Head of caudate nucleus (tissue), 42 donors: Measurements from ENCODE around the gene ZNF580.

Experiments used
- DNase-seq, 42 donors: peaks; one replicate each; pipeline versions ENCODE4 v3.0.0 to v3.0.0-alpha.2; 2020 to 2021; ENCODE audit warnings: mixed read lengths in 7 of 42
- intact Hi-C: fragments of 100-400 bp; cut with DNase I; formaldehyde crosslinking; loops from one replicate; pipeline ENCODE4 v1.15.0; 2022

ZNF580 gene

GRCh38 chr19:55669418-55670279 lies 28.8 kb downstream of the ZNF580 start:
- peak; percentile 39 to 92 (median 74) for DNase-seq
- intact Hi-C loops: no loop called here

- intact Hi-C loops: no loop called here
- peak in 3 of 42 donors; percentile 27 to 51 (median 43) for DNase-seq
Measured at GRCh38 chr19:55670280-55671053, 29.7 kb downstream of the ZNF580 start.

GRCh38 chr19:55671054-55671378 lies 30.2 kb downstream of the ZNF580 start:
- DNase-seq: no peak
- intact Hi-C loops: no loop called here

- intact Hi-C loops: no loop called here
- DNase-seq: no peak
Measured at GRCh38 chr19:55672418-55672817, 31.6 kb downstream of the ZNF580 start.

- no peak for DNase-seq
- intact Hi-C loops: no loop called here
Measured at GRCh38 chr19:55673465-55673864, 32.7 kb downstream of the ZNF580 start.

- DNase-seq: no peak
- intact Hi-C loops: loop anchor here (2.0 kb wide), 1 partner anchor 19 kb away; the partner anchor contains the start of gene U2AF2
Measured at GRCh38 chr19:55673889-55674288, 33.1 kb downstream of the ZNF580 start.

GRCh38 chr19:55674459-55674840 lies 33.6 kb downstream of the ZNF580 start:
- DNase-seq: no peak
- intact Hi-C loops: loop anchor here (2.0 kb wide), 1 partner anchor 20 kb away; the partner anchor contains the start of gene U2AF2

GRCh38 chr19:55674841-55675660 lies 34.2 kb downstream of the ZNF580 start, which contains the start of gene EPN1:
EPN1 (plus strand) TSS chr19:55675226; CDS start chr19:55678628, 3,402 bp downstream.
- peak; percentile 91 to 99 (median 97) for DNase-seq
- intact Hi-C loops: loop anchor here (2.0 kb wide), 1 partner anchor 20 kb away; the partner anchor contains the start of gene U2AF2

- intact Hi-C loops: loop anchor here (2.0 kb wide), 1 partner anchor 21 kb away; the partner anchor contains the start of gene U2AF2
- DNase-seq: no peak
Measured at GRCh38 chr19:55675661-55676354, 35.0 kb downstream of the ZNF580 start.

GRCh38 chr19:55676383-55676782 lies 35.6 kb downstream of the ZNF580 start:
- intact Hi-C loops: no loop called here
- DNase-seq: peak in 29 of 42 donors; percentile 20 to 74 (median 52)

- no peak for DNase-seq
- intact Hi-C loops: no loop called here
Measured at GRCh38 chr19:55676889-55677505, 36.2 kb downstream of the ZNF580 start.

GRCh38 chr19:55677572-55678028 lies 36.8 kb downstream of the ZNF580 start:
- intact Hi-C loops: no loop called here
- no peak for DNase-seq

GRCh38 chr19:55678121-55678671 lies 37.4 kb downstream of the ZNF580 start:
- intact Hi-C loops: no loop called here
- DNase-seq: peak in 32 of 42 donors; percentile 18 to 63 (median 43)

GRCh38 chr19:55679343-55680257 lies 38.8 kb downstream of the ZNF580 start:
- intact Hi-C loops: no loop called here
- DNase-seq: no peak

- DNase-seq: no peak
- intact Hi-C loops: no loop called here
Measured at GRCh38 chr19:55680339-55681130, 39.7 kb downstream of the ZNF580 start.
